DND-41 (cell line): ENCODE measurements around the gene DPM3.

Source experiments
- ATAC-seq: fragments of 200-7000 bp; cut with Tn5 transposase; 3 replicates; pipeline ENCODE4 v1.9.1; 2021; ENCODE audit warnings: low read depth; ENCODE audit not compliant: insufficient read depth
- DNase-seq: peaks from one replicate; pipeline ENCODE4 v3.0.0-alpha.2; 2020
- H2AFZ ChIP-seq: 2 replicates; pipeline ENCODE4 v1.6.0; 2012; ENCODE audit warnings: low read depth, low read length
- H3K27ac ChIP-seq: 2 replicates; pipeline ENCODE4 v1.5.1; 2012; ENCODE audit warnings: low read length, inconsistent platforms
- H3K27me3 ChIP-seq: fragments of 200-600 bp; sonication (generic); 2 replicates; pipeline ENCODE4 v1.6.0; 2012; ENCODE audit warnings: low read length, mild to moderate bottlenecking, inconsistent platforms; ENCODE audit not compliant: insufficient read depth, poor library complexity
- H3K36me3 ChIP-seq: 2 replicates; pipeline ENCODE4 v1.5.1; 2012; ENCODE audit warnings: low read length, inconsistent platforms; ENCODE audit not compliant: insufficient read depth
- H3K4me1 ChIP-seq: 2 replicates; pipeline ENCODE4 v1.5.1; 2012; ENCODE audit warnings: mild to moderate bottlenecking, low read length; ENCODE audit not compliant: insufficient read depth
- H3K4me2 ChIP-seq: 2 replicates; pipeline ENCODE4 v1.6.0; 2012; ENCODE audit warnings: mild to moderate bottlenecking, moderate library complexity, low read length, inconsistent platforms; ENCODE audit not compliant: insufficient read depth
- H3K4me3 ChIP-seq, 2 experiments: fragments of 200-600 bp in 1 of 2; shearing (Covaris generic) in 1 of 2; 2 replicates each; pipeline ENCODE4 v1.5.1; 2012 to 2016; ENCODE audit warnings: inconsistent platforms in 2 of 2, low read length in 2 of 2, mild to moderate bottlenecking in 2 of 2, low read depth in 1 of 2, moderate library complexity in 1 of 2
- H3K79me2 ChIP-seq: 2 replicates; pipeline ENCODE4 v1.6.0; 2012; ENCODE audit warnings: low read length, inconsistent platforms; ENCODE audit not compliant: insufficient read depth
- H3K9ac ChIP-seq: 2 replicates; pipeline ENCODE4 v1.6.0; 2012; ENCODE audit warnings: low read depth, mild to moderate bottlenecking, inconsistent platforms, low read length, moderate library complexity
- H3K9me3 ChIP-seq: 2 replicates; pipeline ENCODE4 v1.5.1; 2012; ENCODE audit warnings: low read length, moderate library complexity, mild to moderate bottlenecking, inconsistent platforms; ENCODE audit not compliant: insufficient read depth, severe bottlenecking
- H4K20me1 ChIP-seq: 2 replicates; pipeline ENCODE4 v1.6.0; 2012; ENCODE audit warnings: low read length; ENCODE audit not compliant: insufficient read depth
- CTCF ChIP-seq: IDR thresholded peaks from 2 replicates; pipeline ENCODE4 v1.5.1; 2012; ENCODE audit warnings: borderline replicate concordance, low read length, moderate library complexity, mild to moderate bottlenecking; ENCODE audit not compliant: poor library complexity, severe bottlenecking; ENCODE audit errors: extremely low read depth
- EZH2 ChIP-seq: IDR thresholded peaks from 3 replicates; pipeline ENCODE4 v1.6.1; 2012; ENCODE audit warnings: borderline replicate concordance, low read depth, mild to moderate bottlenecking, moderate library complexity, low read length, inconsistent platforms; ENCODE audit not compliant: severe bottlenecking

The DPM3 gene

GRCh38 chr1:155127967-155128754 is 12.2 kb downstream of the DPM3 start:
- ATAC-seq, result 0 out of 3 replicates have a peak, but pooled peaks have one; percentile 8
- peak overlapping the region; percentile 80 for H3K4me2 ChIP-seq
- no peaks in the 10 kb centered on the region for H3K79me2 ChIP-seq
- TF ChIP-seq CTCF (no peak), EZH2 (peak; percentile 90)
- H3K9me3 ChIP-seq, result no peaks in the 10 kb centered on the region
- H3K27ac ChIP-seq, result no peak overlapping the region
- peak overlapping the region in 1 of 2 experiments; percentile 54; a peak in 2 of 4 replicates for H3K4me3 ChIP-seq
- no peak for DNase-seq
- no peaks in the 10 kb centered on the region for H3K36me3 ChIP-seq
- H4K20me1 ChIP-seq, result 0 out of 2 replicates have a peak, but pooled peaks cover 2% of the 10 kb centered on the region
- H3K4me1 ChIP-seq, result peaks cover 29% of the 10 kb centered on the region
- peaks cover 41% of the 10 kb centered on the region for H3K27me3 ChIP-seq
- H2AFZ ChIP-seq, result peak overlapping the region; percentile 51
- H3K9ac ChIP-seq, result peak overlapping the region; percentile 47

- peak; percentile 100 for TF ChIP-seq EZH2
- TF ChIP-seq CTCF, result no peak
- H3K9ac ChIP-seq, result peak within 1 kb of the TSS; percentile 47
- H2AFZ ChIP-seq, result peak within 1 kb of the TSS; percentile 51
- peaks cover 29% of the 10 kb centered on the region for H3K4me1 ChIP-seq
- ATAC-seq (peak; percentile 70), DNase-seq (peak; percentile 52)
- H4K20me1 ChIP-seq, result 0 out of 2 replicates have a peak, but pooled peaks cover 2% of the 10 kb centered on the region
- H3K79me2 ChIP-seq, result no peaks in the 10 kb centered on the region
- no peaks in the 10 kb centered on the region for H3K9me3 ChIP-seq
- H3K4me2 ChIP-seq, result peak within 1 kb of the TSS; percentile 80
- no peak within 1 kb of the TSS for H3K27ac ChIP-seq
- no peaks in the 10 kb centered on the region for H3K36me3 ChIP-seq
- H3K27me3 ChIP-seq, result peaks cover 41% of the 10 kb centered on the region
- peak within 1 kb of the TSS in 1 of 2 experiments; percentile 54; a peak in 2 of 4 replicates for H3K4me3 ChIP-seq
Measured at GRCh38 chr1:155127105-155127966, 13.0 kb downstream of the DPM3 start, which contains the start of gene EFNA1. Gene EFNA1 (plus strand): TSS chr1:155127876. CDS start chr1:155127978, 102 bp downstream.

GRCh38 chr1:155126556-155127104 is 13.7 kb downstream of the DPM3 start:
- TF ChIP-seq CTCF, result no peak
- TF ChIP-seq EZH2, result no peak
- Histone ChIP-seq H3K36me3 (no peaks in the 10 kb centered on the region), H3K4me3 (peak overlapping the region in 1 of 2 experiments; percentile 54; a peak in 2 of 4 replicates), H2AFZ (peak overlapping the region; percentile 23; the same call in 1 of the 2 replicates), H3K27ac (no peak overlapping the region), H3K9me3 (no peaks in the 10 kb centered on the region), H4K20me1 (0 out of 2 replicates have a peak, but pooled peaks cover 2% of the 10 kb centered on the region), H3K4me2 (peak overlapping the region; percentile 80), H3K79me2 (no peaks in the 10 kb centered on the region), H3K9ac (no peak overlapping the region; the same call in 1 of the 2 replicates), H3K4me1 (peaks cover 29% of the 10 kb centered on the region), H3K27me3 (peaks cover 41% of the 10 kb centered on the region)
- ATAC-seq (peak; percentile 48), DNase-seq (peak; percentile 27)
